ENCODE data around the gene MOXD1. TPM values are rescaled to one million over a fixed set of nuclear protein-coding genes. Genes with fewer than 3 reads are reported as not detected.

The MOXD1 gene
- polyA plus RNA-seq, 1 of the 3 experiments (the other 2 are of a cell fraction), result 252 TPM

DNA sequence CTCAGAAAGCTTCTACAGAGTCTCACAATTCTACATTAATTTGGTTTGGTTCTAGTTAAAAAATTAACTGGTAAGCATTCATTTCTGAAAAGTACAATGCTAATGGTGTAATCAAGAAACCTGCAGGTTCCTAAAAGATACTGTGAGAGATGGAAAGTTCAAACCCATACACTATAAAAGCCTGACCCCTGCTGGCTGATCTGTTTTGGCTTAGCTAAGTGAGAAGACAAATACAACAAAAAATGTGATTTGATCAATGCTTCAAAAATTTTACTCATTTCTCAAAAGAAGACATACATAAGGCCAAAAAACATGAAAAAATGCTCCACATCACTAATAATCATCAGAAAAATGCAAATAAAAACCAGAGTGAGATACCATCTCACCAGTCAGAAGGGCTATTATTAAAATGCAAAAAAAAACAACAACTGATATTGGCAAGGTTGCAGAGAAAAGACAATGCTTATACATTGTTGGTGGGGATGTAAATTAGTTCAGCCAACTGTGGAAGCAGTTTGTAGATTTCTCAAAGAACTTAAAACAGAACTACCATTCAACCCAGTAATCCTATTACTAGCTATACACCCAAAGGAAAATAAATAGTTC lies 102.8 kb downstream of the MOXD1 start:
- H4K20me1 ChIP-seq (ENCODE audit: insufficient read depth), result no peaks in the 10 kb centered on the region
- no peak overlapping the region for H2AFZ ChIP-seq (ENCODE audit: low read depth)
- peak overlapping the region in 1 of 2 experiments; percentile 43; a peak in 1 of 4 replicates for H3K4me3 ChIP-seq (ENCODE audit: low read depth in 2 of 2, low read length in 1 of 2)
- ChIA-PET CTCF (interaction anchor here (0.6 to 6.0 kb wide), 19 partner anchors 8 to 299 kb away, joined by 3 to 124 read pairs (median 4); no protein-coding TSS in a partner anchor), POLR2A (no interaction called here)
- DNase-seq, result peak; percentile 2
- no peak overlapping the region for H3K4me2 ChIP-seq
- H3F3A ChIP-seq (replicated peaks; ENCODE audit: insufficient read depth), result peaks cover 4% of the 10 kb centered on the region
- H3K9me2 ChIP-seq, result no peaks in the 10 kb centered on the region
- no peaks in the 10 kb centered on the region for H3K27me3 ChIP-seq (ENCODE audit: insufficient read depth)
- H3K9ac ChIP-seq, result no peak overlapping the region
- TF ChIP-seq, protein P1, sequence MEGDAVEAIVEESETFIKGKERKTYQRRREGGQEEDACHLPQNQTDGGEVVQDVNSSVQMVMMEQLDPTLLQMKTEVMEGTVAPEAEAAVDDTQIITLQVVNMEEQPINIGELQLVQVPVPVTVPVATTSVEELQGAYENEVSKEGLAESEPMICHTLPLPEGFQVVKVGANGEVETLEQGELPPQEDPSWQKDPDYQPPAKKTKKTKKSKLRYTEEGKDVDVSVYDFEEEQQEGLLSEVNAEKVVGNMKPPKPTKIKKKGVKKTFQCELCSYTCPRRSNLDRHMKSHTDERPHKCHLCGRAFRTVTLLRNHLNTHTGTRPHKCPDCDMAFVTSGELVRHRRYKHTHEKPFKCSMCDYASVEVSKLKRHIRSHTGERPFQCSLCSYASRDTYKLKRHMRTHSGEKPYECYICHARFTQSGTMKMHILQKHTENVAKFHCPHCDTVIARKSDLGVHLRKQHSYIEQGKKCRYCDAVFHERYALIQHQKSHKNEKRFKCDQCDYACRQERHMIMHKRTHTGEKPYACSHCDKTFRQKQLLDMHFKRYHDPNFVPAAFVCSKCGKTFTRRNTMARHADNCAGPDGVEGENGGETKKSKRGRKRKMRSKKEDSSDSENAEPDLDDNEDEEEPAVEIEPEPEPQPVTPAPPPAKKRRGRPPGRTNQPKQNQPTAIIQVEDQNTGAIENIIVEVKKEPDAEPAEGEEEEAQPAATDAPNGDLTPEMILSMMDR (IDR thresholded peaks at IDR 0.05), result peak; percentile 86
- TF ChIP-seq EZH2phosphoT487 (IDR thresholded peaks at IDR 0.05; ENCODE audit: borderline replicate concordance, low read depth), result no peak
- TF ChIP-seq FOSL2 (IDR thresholded peaks at IDR 0.05; ENCODE audit: borderline replicate concordance, low read depth), result no peak
- no peak for TF ChIP-seq FOXM1 (IDR thresholded peaks at IDR 0.05; ENCODE audit: low read depth)
- TF ChIP-seq, protein P2, sequence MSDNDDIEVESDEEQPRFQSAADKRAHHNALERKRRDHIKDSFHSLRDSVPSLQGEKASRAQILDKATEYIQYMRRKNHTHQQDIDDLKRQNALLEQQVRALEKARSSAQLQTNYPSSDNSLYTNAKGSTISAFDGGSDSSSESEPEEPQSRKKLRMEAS (IDR thresholded peaks at IDR 0.05; ENCODE audit: low read depth), result no peak
- TF ChIP-seq, protein P3, sequence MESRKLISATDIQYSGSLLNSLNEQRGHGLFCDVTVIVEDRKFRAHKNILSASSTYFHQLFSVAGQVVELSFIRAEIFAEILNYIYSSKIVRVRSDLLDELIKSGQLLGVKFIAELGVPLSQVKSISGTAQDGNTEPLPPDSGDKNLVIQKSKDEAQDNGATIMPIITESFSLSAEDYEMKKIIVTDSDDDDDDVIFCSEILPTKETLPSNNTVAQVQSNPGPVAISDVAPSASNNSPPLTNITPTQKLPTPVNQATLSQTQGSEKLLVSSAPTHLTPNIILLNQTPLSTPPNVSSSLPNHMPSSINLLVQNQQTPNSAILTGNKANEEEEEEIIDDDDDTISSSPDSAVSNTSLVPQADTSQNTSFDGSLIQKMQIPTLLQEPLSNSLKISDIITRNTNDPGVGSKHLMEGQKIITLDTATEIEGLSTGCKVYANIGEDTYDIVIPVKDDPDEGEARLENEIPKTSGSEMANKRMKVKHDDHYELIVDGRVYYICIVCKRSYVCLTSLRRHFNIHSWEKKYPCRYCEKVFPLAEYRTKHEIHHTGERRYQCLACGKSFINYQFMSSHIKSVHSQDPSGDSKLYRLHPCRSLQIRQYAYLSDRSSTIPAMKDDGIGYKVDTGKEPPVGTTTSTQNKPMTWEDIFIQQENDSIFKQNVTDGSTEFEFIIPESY (IDR thresholded peaks at IDR 0.05; ENCODE audit: borderline replicate concordance, low read depth), result no peak
- no peak for TF ChIP-seq FOXJ3 (CRISPR knock-in tag; IDR thresholded peaks at IDR 0.05)
- peak; percentile 61 for TF ChIP-seq RAD21 (IDR thresholded peaks at IDR 0.05; ENCODE audit: low read length)
- peak; percentile 58 for TF ChIP-seq SMC3 (IDR thresholded peaks at IDR 0.05; ENCODE audit: low read depth, low read length)
- H3K4me1 ChIP-seq (ENCODE audit: control insufficient read depth in 1 of 2, insufficient read depth in 2 of 2, low read depth in 1 of 2, low read length in 1 of 2), result no peaks in the 10 kb centered on the region; a peak in 1 of 4 replicates
- no peak overlapping the region for H3K27ac ChIP-seq (ENCODE audit: low read depth in 2 of 2, low read length in 1 of 2)
- 0 out of 2 replicates have a peak, but pooled peaks cover 7% of the 10 kb centered on the region for H3K9me3 ChIP-seq
- H3K79me2 ChIP-seq (ENCODE audit: insufficient read depth), result no peaks in the 10 kb centered on the region
- H3K36me3 ChIP-seq (replicated peaks in 1 of 2; ENCODE audit: control insufficient read depth in 1 of 2, insufficient read depth in 2 of 2, low read length in 1 of 2), result peaks cover 16 to 45% of the 10 kb centered on the region in 2 experiments

DNA sequence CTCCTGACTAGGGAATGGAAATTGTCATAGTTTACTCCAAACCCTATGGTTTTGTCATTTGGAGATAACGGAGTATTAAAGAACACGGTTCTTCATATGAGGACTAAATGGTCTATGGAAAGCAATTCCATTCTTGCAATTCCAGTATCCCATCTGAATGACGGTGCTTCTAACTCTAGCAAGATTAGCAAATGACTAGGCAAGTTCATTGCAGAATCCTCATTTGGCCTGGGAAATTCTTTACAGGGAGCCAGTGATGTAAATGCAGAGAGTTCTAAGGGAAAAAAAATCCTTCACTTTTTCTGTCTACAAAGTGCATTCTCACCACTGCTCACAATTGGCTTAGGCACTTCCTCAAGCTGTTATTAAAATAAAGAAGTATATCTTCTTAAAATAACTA lies 111.5 kb downstream of the MOXD1 start:
- H3K9ac ChIP-seq, result no peak overlapping the region
- H3F3A ChIP-seq (replicated peaks; ENCODE audit: insufficient read depth), result no peaks in the 10 kb centered on the region
- POLR2A ChIA-PET, result no interaction called here
- CTCF ChIA-PET, result interaction anchor here (1.0 to 7.4 kb wide), 5 partner anchors 9 to 195 kb away, joined by 3 to 95 read pairs (median 7); no protein-coding TSS in a partner anchor
- H3K9me3 ChIP-seq, result no peaks in the 10 kb centered on the region
- H3K36me3 ChIP-seq (replicated peaks in 1 of 2; ENCODE audit: control insufficient read depth in 1 of 2, insufficient read depth in 2 of 2, low read length in 1 of 2), result peaks cover 0 to 8% of the 10 kb centered on the region in 2 experiments
- WGBS (ENCODE audit: low lambda C conversion rate), result 17% methylated on average over 3 of the region's 3 CpGs
- H3K27me3 ChIP-seq (ENCODE audit: insufficient read depth), result no peaks in the 10 kb centered on the region; the same call in 1 of the 2 replicates
- no peak overlapping the region for H2AFZ ChIP-seq (ENCODE audit: low read depth)
- H3K79me2 ChIP-seq (ENCODE audit: insufficient read depth), result no peaks in the 10 kb centered on the region
- H3K27ac ChIP-seq (ENCODE audit: low read depth in 2 of 2, low read length in 1 of 2), result no peak overlapping the region
- DNase-seq, result no peak
- no peak overlapping the region for H3K4me3 ChIP-seq (ENCODE audit: low read depth in 2 of 2, low read length in 1 of 2)
- H4K20me1 ChIP-seq (ENCODE audit: insufficient read depth), result no peaks in the 10 kb centered on the region
- H3K4me1 ChIP-seq (ENCODE audit: control insufficient read depth in 1 of 2, insufficient read depth in 2 of 2, low read depth in 1 of 2, low read length in 1 of 2), result no peaks in the 10 kb centered on the region
- H3K9me2 ChIP-seq, result no peaks in the 10 kb centered on the region
- H3K4me2 ChIP-seq, result no peak overlapping the region
- no peak for TF ChIP-seq RFX5 (IDR thresholded peaks at IDR 0.05; ENCODE audit: low read length)
- TF ChIP-seq FOXJ3 (CRISPR knock-in tag; IDR thresholded peaks at IDR 0.05), result no peak
- TF ChIP-seq MEF2A (IDR thresholded peaks at IDR 0.05; ENCODE audit: borderline replicate concordance, low read depth), result no peak
- TF ChIP-seq TEAD4 (IDR thresholded peaks at IDR 0.05; ENCODE audit: borderline replicate concordance, insufficient read depth), result no peak
- TF ChIP-seq, protein P3 (IDR thresholded peaks at IDR 0.05; ENCODE audit: borderline replicate concordance, low read depth), result no peak
- TF ChIP-seq SMC3 (IDR thresholded peaks at IDR 0.05; ENCODE audit: low read depth, low read length), result no peak
- TF ChIP-seq CHD2 (IDR thresholded peaks at IDR 0.05; ENCODE audit: low read length, partially characterized antibody), result no peak
- no peak for TF ChIP-seq MXI1 (IDR thresholded peaks at IDR 0.05; ENCODE audit: low read depth, low read length)
- TF ChIP-seq FOXM1 (IDR thresholded peaks at IDR 0.05; ENCODE audit: low read depth), result no peak
- TF ChIP-seq, protein P1 (IDR thresholded peaks at IDR 0.05), result no peak
- no peak for TF ChIP-seq ELF1 (IDR thresholded peaks at IDR 0.05)
- TF ChIP-seq NRF1 (IDR thresholded peaks at IDR 0.05; ENCODE audit: low read depth, low read length), result no peak
- no peak for TF ChIP-seq YY1 (IDR thresholded peaks at IDR 0.05; ENCODE audit: low read depth)
- TF ChIP-seq TCF12 (IDR thresholded peaks at IDR 0.05), result no peak
- no peak for TF ChIP-seq GATA2 (CRISPR knock-in tag; IDR thresholded peaks at IDR 0.05)

All from SK-N-SH (cell line).